WTC11 (cell line): ENCODE results near the gene NEK2. TPM values are rescaled to one million over a fixed set of nuclear protein-coding genes. Genes with fewer than 3 reads are reported as not detected.

Experiments used
- ATAC-seq: fragments of 200-7000 bp; cut with Tn5 transposase; 2 replicates; pipeline ENCODE4 v1.10.0; 2021; ENCODE audit warnings: mild to moderate bottlenecking, moderate library complexity
- CTCF ChIA-PET: fragments of 300-600 bp; sonication (Branson Sonifier 250); formaldehyde crosslinking; loops from one replicate; lab custom pipeline; 2021; ENCODE audit warnings: antibody characterized with exemption; lab: Charles Lee
- POLR2A ChIA-PET: fragments of 350-600 bp; sonication (Branson Sonifier 250); formaldehyde crosslinking; loops from one replicate; lab custom pipeline; 2021; ENCODE audit warnings: antibody characterized with exemption; lab: Charles Lee
- DNase-seq: peaks from one replicate; pipeline ENCODE4 v3.0.0; 2021; ENCODE audit warnings: low spot score
- H3K27ac Mint-ChIP-seq: 2 replicates; pipeline ENCODE4 v1.8.0; 2021; ENCODE audit warnings: mixed read lengths
- H3K27me3 Mint-ChIP-seq: 2 replicates; pipeline ENCODE4 v1.8.0; 2021; ENCODE audit warnings: low read depth, mild to moderate bottlenecking, moderate library complexity, mixed read lengths
- H3K36me3 Mint-ChIP-seq: 2 replicates; pipeline ENCODE4 v1.8.0; 2021; ENCODE audit warnings: mixed read lengths
- H3K4me1 Mint-ChIP-seq: 2 replicates; pipeline ENCODE4 v1.8.0; 2022; ENCODE audit warnings: mixed read lengths
- H3K4me3 Mint-ChIP-seq: 2 replicates; pipeline ENCODE4 v1.8.0; 2021; ENCODE audit warnings: mild to moderate bottlenecking, moderate library complexity, mixed read lengths
- H3K9me3 Mint-ChIP-seq: 2 replicates; pipeline ENCODE4 v1.8.0; 2021; ENCODE audit warnings: mixed read lengths
- ELF4 ChIP-seq: sonication (generic); formaldehyde crosslinking; IDR thresholded peaks from 2 replicates; pipeline ENCODE4 v1.8.1; 2022; ENCODE audit warnings: low read depth, mild to moderate bottlenecking, moderate library complexity, missing genetic modification reagents
- FOXK1 ChIP-seq: sonication (generic); formaldehyde crosslinking; IDR thresholded peaks from 2 replicates; pipeline ENCODE4 v1.8.0; 2022; ENCODE audit warnings: mild to moderate bottlenecking, moderate library complexity, missing genetic modification reagents
- FOXP1 ChIP-seq: sonication (generic); formaldehyde crosslinking; IDR thresholded peaks from 2 replicates; pipeline ENCODE4 v1.8.0; 2022; ENCODE audit warnings: missing genetic modification reagents, mild to moderate bottlenecking, moderate library complexity, borderline replicate concordance
- HMGA2 ChIP-seq: fragments of 250-450 bp; sonication (Bioruptor Pico); IDR thresholded peaks from 2 replicates; pipeline ENCODE4 v1.4.0; 2021; ENCODE audit warnings: mild to moderate bottlenecking, moderate library complexity
- IRF2 ChIP-seq: sonication (generic); formaldehyde crosslinking; IDR thresholded peaks from 2 replicates; pipeline ENCODE4 v1.8.0; 2022; ENCODE audit warnings: low read depth, missing genetic modification reagents, borderline replicate concordance
- NFYB ChIP-seq: sonication (generic); formaldehyde crosslinking; conservative IDR thresholded peaks from 2 replicates; pipeline ENCODE4 v1.8.0; 2022; ENCODE audit warnings: low read depth, missing genetic modification reagents
- NR1H2 ChIP-seq: sonication (generic); formaldehyde crosslinking; IDR thresholded peaks from 2 replicates; pipeline ENCODE4 v1.9.0; 2021; ENCODE audit warnings: mild to moderate bottlenecking, moderate library complexity, missing genetic modification reagents
- SP1 ChIP-seq: sonication (generic); formaldehyde crosslinking; conservative IDR thresholded peaks from 2 replicates; pipeline ENCODE4 v1.8.1; 2022; ENCODE audit warnings: missing genetic modification reagents
- TEAD4 ChIP-seq: sonication (generic); formaldehyde crosslinking; IDR thresholded peaks from 2 replicates; pipeline ENCODE4 v1.8.0; 2022; ENCODE audit warnings: mild to moderate bottlenecking, missing genetic modification reagents
- ZNF219 ChIP-seq: sonication (generic); formaldehyde crosslinking; IDR thresholded peaks from 2 replicates; pipeline ENCODE4 v1.8.0; 2023; ENCODE audit warnings: missing genetic modification reagents, mild to moderate bottlenecking, borderline replicate concordance
- ZNF232 ChIP-seq: sonication (generic); formaldehyde crosslinking; IDR thresholded peaks from 2 replicates; pipeline ENCODE4 v1.8.0; 2022; ENCODE audit warnings: mild to moderate bottlenecking, missing genetic modification reagents
- ZNF263 ChIP-seq: sonication (generic); formaldehyde crosslinking; IDR thresholded peaks from 2 replicates; pipeline ENCODE4 v1.8.1; 2022; ENCODE audit warnings: low read depth, mild to moderate bottlenecking, moderate library complexity, missing genetic modification reagents
- total RNA-seq: library from RNA; stranded (reverse); gene quantifications from 3 replicates; pipeline ENCODE4 v1.2.3, GENCODE V29; 2021
- TF ChIP-seq, protein P1 (sequence below): fragments of 250-450 bp; sonication (Bioruptor Pico); IDR thresholded peaks from 2 replicates; pipeline ENCODE4 v1.9.0; 2021; ENCODE audit warnings: moderate library complexity, mild to moderate bottlenecking, inconsistent platforms, borderline replicate concordance
- TF ChIP-seq, protein P2 (sequence below): sonication (generic); formaldehyde crosslinking; IDR thresholded peaks from 2 replicates; pipeline ENCODE4 v1.8.1; 2023; ENCODE audit warnings: mild to moderate bottlenecking, missing genetic modification reagents, moderate library complexity
- TF ChIP-seq, protein P3 (sequence below): sonication (generic); formaldehyde crosslinking; IDR thresholded peaks from 2 replicates; pipeline ENCODE4 v1.8.0; 2022; ENCODE audit warnings: mild to moderate bottlenecking, missing genetic modification reagents
- TF ChIP-seq, protein P4 (sequence below): sonication (generic); formaldehyde crosslinking; IDR thresholded peaks from 2 replicates; pipeline ENCODE4 v1.8.0; 2023; ENCODE audit warnings: mild to moderate bottlenecking, missing genetic modification reagents
- TF ChIP-seq, protein P5 (sequence below): sonication (generic); formaldehyde crosslinking; IDR thresholded peaks from 2 replicates; pipeline ENCODE4 v1.8.0; 2022; ENCODE audit warnings: missing genetic modification reagents
- TF ChIP-seq, protein P6 (sequence below): fragments of 250-450 bp; sonication (Bioruptor Pico); IDR thresholded peaks from 2 replicates; pipeline ENCODE4 v1.9.0; 2021; ENCODE audit warnings: mild to moderate bottlenecking

Gene NEK2
- total RNA-seq, 1 experiment from 2014 or later, result 23.5 TPM

DNA sequence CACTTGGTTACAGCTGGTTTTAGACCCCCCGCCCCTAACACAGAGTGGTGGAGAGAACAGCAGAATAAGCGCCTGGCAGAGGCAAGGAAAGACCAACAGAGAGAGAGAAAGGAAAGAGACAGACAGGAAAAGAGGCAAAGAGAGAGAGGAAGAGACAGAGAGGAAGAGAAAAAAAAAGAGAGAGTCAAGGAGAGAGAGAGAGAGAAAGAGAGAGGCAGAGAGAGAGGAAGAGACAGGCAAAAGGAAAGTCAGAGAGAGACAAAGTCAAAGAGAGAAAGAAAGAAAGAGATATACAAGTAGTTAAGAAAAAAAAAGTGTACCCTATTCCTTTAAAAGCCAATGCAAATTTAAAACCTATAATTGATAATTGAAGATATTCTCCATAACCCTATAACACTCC, 13.0 kb upstream of the NEK2 start:
- no peak for ATAC-seq
- CTCF ChIA-PET, result no interaction called here
- H3K27ac Mint-ChIP-seq, result no peak overlapping the region
- H3K9me3 Mint-ChIP-seq, result no peaks in the 10 kb centered on the region
- no peak overlapping the region for H3K4me3 Mint-ChIP-seq
- TF ChIP-seq HMGA2, result no peak
- TF ChIP-seq, protein P1, sequence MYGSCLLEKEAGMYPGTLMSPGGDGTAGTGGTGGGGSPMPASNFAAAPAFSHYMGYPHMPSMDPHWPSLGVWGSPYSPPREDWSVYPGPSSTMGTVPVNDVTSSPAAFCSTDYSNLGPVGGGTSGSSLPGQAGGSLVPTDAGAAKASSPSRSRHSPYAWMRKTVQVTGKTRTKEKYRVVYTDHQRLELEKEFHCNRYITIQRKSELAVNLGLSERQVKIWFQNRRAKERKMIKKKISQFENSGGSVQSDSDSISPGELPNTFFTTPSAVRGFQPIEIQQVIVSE (CRISPR knock-in tag), result no peak
- TF ChIP-seq, protein P2, sequence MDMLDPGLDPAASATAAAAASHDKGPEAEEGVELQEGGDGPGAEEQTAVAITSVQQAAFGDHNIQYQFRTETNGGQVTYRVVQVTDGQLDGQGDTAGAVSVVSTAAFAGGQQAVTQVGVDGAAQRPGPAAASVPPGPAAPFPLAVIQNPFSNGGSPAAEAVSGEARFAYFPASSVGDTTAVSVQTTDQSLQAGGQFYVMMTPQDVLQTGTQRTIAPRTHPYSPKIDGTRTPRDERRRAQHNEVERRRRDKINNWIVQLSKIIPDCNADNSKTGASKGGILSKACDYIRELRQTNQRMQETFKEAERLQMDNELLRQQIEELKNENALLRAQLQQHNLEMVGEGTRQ, result no peak
- TF ChIP-seq, protein P3, sequence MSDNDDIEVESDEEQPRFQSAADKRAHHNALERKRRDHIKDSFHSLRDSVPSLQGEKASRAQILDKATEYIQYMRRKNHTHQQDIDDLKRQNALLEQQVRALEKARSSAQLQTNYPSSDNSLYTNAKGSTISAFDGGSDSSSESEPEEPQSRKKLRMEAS, result no peak
- TF ChIP-seq FOXK1, result no peak
- no peak for TF ChIP-seq NFYB
- no peak for TF ChIP-seq NR1H2
- TF ChIP-seq IRF2 (CRISPR knock-in tag), result no peak
- TF ChIP-seq ZNF232 (CRISPR knock-in tag), result no peak
- no peak for TF ChIP-seq ZNF263 (CRISPR knock-in tag)
- TF ChIP-seq ELF4, result no peak
- TF ChIP-seq, protein P4, sequence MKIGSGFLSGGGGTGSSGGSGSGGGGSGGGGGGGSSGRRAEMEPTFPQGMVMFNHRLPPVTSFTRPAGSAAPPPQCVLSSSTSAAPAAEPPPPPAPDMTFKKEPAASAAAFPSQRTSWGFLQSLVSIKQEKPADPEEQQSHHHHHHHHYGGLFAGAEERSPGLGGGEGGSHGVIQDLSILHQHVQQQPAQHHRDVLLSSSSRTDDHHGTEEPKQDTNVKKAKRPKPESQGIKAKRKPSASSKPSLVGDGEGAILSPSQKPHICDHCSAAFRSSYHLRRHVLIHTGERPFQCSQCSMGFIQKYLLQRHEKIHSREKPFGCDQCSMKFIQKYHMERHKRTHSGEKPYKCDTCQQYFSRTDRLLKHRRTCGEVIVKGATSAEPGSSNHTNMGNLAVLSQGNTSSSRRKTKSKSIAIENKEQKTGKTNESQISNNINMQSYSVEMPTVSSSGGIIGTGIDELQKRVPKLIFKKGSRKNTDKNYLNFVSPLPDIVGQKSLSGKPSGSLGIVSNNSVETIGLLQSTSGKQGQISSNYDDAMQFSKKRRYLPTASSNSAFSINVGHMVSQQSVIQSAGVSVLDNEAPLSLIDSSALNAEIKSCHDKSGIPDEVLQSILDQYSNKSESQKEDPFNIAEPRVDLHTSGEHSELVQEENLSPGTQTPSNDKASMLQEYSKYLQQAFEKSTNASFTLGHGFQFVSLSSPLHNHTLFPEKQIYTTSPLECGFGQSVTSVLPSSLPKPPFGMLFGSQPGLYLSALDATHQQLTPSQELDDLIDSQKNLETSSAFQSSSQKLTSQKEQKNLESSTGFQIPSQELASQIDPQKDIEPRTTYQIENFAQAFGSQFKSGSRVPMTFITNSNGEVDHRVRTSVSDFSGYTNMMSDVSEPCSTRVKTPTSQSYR (CRISPR knock-in tag), result no peak
- TF ChIP-seq, protein P5, sequence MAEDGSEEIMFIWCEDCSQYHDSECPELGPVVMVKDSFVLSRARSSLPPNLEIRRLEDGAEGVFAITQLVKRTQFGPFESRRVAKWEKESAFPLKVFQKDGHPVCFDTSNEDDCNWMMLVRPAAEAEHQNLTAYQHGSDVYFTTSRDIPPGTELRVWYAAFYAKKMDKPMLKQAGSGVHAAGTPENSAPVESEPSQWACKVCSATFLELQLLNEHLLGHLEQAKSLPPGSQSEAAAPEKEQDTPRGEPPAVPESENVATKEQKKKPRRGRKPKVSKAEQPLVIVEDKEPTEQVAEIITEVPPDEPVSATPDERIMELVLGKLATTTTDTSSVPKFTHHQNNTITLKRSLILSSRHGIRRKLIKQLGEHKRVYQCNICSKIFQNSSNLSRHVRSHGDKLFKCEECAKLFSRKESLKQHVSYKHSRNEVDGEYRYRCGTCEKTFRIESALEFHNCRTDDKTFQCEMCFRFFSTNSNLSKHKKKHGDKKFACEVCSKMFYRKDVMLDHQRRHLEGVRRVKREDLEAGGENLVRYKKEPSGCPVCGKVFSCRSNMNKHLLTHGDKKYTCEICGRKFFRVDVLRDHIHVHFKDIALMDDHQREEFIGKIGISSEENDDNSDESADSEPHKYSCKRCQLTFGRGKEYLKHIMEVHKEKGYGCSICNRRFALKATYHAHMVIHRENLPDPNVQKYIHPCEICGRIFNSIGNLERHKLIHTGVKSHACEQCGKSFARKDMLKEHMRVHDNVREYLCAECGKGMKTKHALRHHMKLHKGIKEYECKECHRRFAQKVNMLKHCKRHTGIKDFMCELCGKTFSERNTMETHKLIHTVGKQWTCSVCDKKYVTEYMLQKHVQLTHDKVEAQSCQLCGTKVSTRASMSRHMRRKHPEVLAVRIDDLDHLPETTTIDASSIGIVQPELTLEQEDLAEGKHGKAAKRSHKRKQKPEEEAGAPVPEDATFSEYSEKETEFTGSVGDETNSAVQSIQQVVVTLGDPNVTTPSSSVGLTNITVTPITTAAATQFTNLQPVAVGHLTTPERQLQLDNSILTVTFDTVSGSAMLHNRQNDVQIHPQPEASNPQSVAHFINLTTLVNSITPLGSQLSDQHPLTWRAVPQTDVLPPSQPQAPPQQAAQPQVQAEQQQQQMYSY (CRISPR knock-in tag), result no peak
- TF ChIP-seq, all 79 proteins: peak for 0
- no peaks in the 10 kb centered on the region for H3K36me3 Mint-ChIP-seq
- H3K27me3 Mint-ChIP-seq, result no peaks in the 10 kb centered on the region
- no peak for DNase-seq
- POLR2A ChIA-PET, result no interaction called here
- no peaks in the 10 kb centered on the region for H3K4me1 Mint-ChIP-seq

DNA sequence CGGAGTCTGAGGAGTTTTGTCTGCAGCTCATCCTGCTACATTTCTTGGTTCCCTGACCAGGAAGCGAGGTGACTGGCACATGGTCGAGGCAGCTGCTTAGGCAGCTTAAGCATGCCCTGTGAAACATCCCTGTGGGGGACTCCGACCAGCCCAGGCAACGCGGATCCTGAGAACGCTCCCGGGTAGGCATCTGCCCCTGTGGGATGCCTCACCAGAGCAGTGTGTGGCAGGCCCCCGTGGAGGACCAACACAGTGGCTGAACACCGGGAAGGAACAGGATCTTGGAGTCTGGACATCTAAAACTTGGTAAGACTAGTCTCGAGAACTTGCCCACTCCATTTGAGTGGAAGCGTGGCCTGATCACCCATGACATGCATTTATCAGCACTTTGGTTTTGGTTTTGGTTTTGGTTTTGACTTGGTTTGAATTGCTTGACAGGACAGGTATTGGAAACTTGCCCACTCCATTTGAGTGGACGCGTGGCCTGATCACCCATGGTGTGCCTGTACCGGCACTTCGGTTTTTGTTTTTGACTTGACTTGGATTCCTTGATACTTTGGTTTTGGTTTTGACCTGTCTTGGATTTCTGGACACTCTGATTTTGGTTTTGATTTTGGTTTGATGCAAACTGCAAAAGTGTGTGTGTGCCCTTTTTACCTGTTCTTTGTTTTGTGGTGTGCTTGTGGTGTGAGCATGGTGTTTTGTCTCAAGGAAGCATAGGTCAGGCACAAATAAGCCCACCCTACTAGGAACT, 12.2 kb upstream of the NEK2 start:
- no peak overlapping the region for H3K27ac Mint-ChIP-seq
- H3K27me3 Mint-ChIP-seq, result no peaks in the 10 kb centered on the region
- POLR2A ChIA-PET, result no interaction called here
- H3K4me1 Mint-ChIP-seq, result no peaks in the 10 kb centered on the region
- H3K9me3 Mint-ChIP-seq, result no peaks in the 10 kb centered on the region
- no peak overlapping the region for H3K4me3 Mint-ChIP-seq
- H3K36me3 Mint-ChIP-seq, result no peaks in the 10 kb centered on the region
- TF ChIP-seq FOXK1 (no peak), HMGA2 (no peak), TEAD4 (CRISPR knock-in tag) (no peak), SP1 (CRISPR knock-in tag) (no peak), FOXP1 (CRISPR knock-in tag) (no peak), ZNF219 (CRISPR knock-in tag) (no peak)
- TF ChIP-seq, protein P6, sequence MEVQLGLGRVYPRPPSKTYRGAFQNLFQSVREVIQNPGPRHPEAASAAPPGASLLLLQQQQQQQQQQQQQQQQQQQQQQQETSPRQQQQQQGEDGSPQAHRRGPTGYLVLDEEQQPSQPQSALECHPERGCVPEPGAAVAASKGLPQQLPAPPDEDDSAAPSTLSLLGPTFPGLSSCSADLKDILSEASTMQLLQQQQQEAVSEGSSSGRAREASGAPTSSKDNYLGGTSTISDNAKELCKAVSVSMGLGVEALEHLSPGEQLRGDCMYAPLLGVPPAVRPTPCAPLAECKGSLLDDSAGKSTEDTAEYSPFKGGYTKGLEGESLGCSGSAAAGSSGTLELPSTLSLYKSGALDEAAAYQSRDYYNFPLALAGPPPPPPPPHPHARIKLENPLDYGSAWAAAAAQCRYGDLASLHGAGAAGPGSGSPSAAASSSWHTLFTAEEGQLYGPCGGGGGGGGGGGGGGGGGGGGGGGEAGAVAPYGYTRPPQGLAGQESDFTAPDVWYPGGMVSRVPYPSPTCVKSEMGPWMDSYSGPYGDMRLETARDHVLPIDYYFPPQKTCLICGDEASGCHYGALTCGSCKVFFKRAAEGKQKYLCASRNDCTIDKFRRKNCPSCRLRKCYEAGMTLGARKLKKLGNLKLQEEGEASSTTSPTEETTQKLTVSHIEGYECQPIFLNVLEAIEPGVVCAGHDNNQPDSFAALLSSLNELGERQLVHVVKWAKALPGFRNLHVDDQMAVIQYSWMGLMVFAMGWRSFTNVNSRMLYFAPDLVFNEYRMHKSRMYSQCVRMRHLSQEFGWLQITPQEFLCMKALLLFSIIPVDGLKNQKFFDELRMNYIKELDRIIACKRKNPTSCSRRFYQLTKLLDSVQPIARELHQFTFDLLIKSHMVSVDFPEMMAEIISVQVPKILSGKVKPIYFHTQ (CRISPR knock-in tag), result no peak
- TF ChIP-seq, all 79 proteins: peak for 0
- CTCF ChIA-PET, result interaction anchor here (3.2 kb wide), 1 partner anchor 11 kb away, joined by 27 read pairs; no protein-coding TSS in a partner anchor
- ATAC-seq (no peak), DNase-seq (no peak)
